Endothelial cell of umbilical vein (primary cell): ENCODE data around the gene PLEKHG3.

ENCODE experiments used
- CTCF ChIP-seq, 2 donors: IDR thresholded peaks; 1 replicate in 1 of 2; 2 replicates in 1 of 2; pipeline ENCODE4 v1.5.1; 2011; ENCODE audit warnings: low read length in 2 of 2, mild to moderate bottlenecking in 2 of 2, moderate library complexity in 2 of 2, control low read depth in 1 of 2, inconsistent platforms in 1 of 2, low read depth in 1 of 2; ENCODE audit not compliant: insufficient read depth in 1 of 2; ENCODE audit errors: extremely low read depth in 1 of 2
- MYC ChIP-seq: IDR thresholded peaks from one replicate; pipeline ENCODE4 v1.6.1; 2011; ENCODE audit warnings: mild to moderate bottlenecking, low read depth, low read length

DNA sequence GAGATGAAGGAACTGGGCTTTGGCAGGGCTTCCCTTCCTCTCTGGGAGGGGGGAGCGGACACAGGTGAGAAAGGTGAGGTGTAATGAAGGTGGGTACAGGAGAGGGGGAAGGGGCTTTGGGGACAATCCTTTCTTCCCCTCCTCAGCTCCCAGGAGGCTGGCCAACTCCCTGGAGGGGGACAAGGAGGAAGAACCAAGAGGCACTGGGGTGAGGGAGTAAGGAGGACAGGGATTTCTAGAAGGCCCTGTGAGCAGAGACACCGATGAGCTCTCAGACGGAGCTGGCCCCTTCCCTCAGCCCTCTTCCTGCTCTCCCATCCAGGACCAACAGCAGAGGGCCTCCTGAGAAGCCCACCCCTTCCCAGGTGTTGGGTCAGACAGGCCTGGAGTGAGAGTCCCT is 53.4 kb downstream of the PLEKHG3 start:
- TF ChIP-seq CTCF (IDR thresholded peaks at IDR 0.05; ENCODE audit: extremely low read depth in 1 of 2, insufficient read depth in 1 of 2, low read depth in 1 of 2, low read length in 2 of 2) (no peak), MYC (no peak)
